ENCODE measurements around the gene CMC4.

Gene CMC4, protein sequence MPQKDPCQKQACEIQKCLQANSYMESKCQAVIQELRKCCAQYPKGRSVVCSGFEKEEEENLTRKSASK

DNA sequence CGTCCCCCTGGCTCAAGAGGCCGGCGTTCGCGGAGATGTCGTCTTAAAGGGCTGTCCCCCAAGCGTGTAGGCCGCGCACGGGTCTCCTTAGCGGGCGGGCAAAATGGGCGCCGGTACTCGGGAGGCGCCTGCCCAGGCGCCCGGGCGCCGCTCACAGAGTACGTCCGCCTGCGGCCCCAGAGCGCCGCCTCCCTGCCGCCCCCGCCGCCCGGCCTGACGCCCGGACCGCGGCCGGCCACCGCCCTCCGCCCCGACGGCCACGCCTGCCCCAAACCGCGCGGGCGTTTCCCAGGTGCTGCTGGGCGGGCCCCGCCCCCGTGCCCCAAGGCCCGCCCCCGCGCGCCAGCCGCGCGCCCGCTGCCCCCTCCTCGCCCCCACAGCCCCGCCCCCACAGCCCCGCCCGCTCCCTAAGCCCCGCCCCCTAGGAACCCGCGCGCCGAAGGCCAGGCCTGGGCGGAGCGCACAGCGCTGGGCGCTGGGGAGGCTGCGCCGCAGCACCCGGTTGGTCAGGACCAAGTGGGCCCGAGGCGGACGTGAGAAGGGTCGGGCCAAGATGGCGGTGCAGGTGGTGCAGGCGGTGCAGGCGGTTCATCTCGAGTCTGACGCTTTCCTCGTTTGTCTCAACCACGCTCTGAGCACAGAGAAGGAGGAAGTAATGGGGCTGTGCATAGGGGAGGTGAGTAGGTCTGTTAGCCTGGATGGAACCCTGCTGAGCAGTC is at the start of gene CMC4, which contains the start of the genes BRCC3 and MTCP1:
CMC4 (minus strand) TSS at position 162 of the 719 bp plus-strand sequence. CDS start 7,113 bp downstream, outside the sequence.
BRCC3 (plus strand) TSS at position 534 of the 719 bp plus-strand sequence; CDS start at position 554, 20 bp downstream.
MTCP1 (minus strand) TSS at position 162 of the 719 bp plus-strand sequence. CDS start 5,126 bp downstream, outside the sequence.
- Histone ChIP-seq H3K4me1 (ENCODE audit: control insufficient read depth, insufficient read depth, low read length) (peaks cover 16% of the 10 kb centered on the region), H3K27ac (ENCODE audit: low read length) (peak within 1 kb of the TSS; percentile 74), H3K9ac (ENCODE audit: low read length in 2 of 2) (peak within 1 kb of the TSS; percentile 80 to 86), H3K4me3 (ENCODE audit: low read length in 2 of 2) (peak within 1 kb of the TSS; percentile 82 to 84), H3K27me3 (ENCODE audit: control insufficient read depth in 1 of 2, insufficient read depth in 2 of 2, low read length in 2 of 2) (no peaks in the 10 kb centered on the region), H3K36me3 (ENCODE audit: control insufficient read depth in 2 of 2, insufficient read depth in 2 of 2, low read length in 2 of 2) (peaks cover 0 to 3% of the 10 kb centered on the region in 2 donors), H3K9me3 (ENCODE audit: control insufficient read depth in 2 of 2, low read length in 2 of 2) (no peaks in the 10 kb centered on the region)

DNA sequence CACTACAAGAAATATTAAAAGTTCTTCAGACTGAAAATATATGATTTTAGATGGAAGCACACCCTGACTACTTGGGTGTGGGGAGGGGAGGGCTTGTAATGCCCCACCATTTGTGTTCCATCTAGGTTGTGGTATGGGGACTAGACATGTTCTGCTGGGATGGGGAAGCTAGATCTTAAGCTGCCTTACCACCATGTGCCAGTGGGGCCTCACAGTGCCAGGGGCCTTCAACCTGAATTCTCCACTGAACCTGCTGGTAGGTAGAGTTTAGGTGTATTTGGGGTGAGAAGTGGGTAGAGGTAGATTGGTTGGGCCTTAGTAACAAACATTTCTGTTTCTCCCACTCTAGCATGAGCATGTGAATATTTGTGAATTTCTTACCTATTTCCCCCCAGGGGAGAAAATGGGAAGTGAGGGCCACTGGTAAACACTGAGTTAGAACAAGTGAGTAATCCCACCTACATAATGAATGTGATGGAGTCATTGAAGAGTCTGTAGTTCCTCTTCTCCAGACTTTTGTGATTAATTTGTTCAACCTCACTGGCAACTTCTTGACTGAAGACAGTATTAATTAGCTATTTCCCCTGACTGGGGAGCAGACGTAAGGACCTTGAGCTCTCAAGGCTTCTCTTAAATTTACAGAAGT is 44.4 kb upstream of the CMC4 start:
- no peaks in the 10 kb centered on the region for H3K9me3 ChIP-seq (ENCODE audit: control insufficient read depth in 2 of 2, low read length in 2 of 2)
- no peaks in the 10 kb centered on the region for H3K27me3 ChIP-seq (ENCODE audit: control insufficient read depth in 1 of 2, insufficient read depth in 2 of 2, low read length in 2 of 2)

DNA sequence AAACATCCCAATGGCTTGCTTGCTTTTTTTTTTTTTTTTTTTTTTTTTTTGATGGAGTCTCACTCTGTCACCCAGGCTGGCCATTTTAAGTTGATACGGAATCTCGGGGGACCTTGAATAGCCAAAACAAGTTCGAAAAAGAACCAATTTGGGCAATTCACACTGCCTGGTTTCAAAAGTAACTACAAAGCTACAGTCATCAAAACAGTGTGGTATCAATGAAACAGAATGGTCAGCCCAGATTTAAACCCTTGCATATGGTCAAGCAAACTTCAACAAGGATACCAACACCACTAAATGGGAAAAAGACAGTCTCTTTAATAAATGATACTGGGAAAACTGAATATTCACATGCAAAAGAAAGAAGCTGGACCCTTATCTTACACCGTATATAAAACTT is 42.2 kb upstream of the CMC4 start:
- Histone ChIP-seq H3K9ac (ENCODE audit: low read length in 2 of 2) (no peak overlapping the region), H3K36me3 (ENCODE audit: control insufficient read depth in 2 of 2, insufficient read depth in 2 of 2, low read length in 2 of 2) (peaks cover 0 to 3% of the 10 kb centered on the region in 2 donors), H3K4me3 (ENCODE audit: low read length in 2 of 2) (no peak overlapping the region), H3K4me1 (ENCODE audit: control insufficient read depth, insufficient read depth, low read length) (no peaks in the 10 kb centered on the region), H3K9me3 (ENCODE audit: control insufficient read depth in 2 of 2, low read length in 2 of 2) (no peaks in the 10 kb centered on the region), H3K27me3 (ENCODE audit: control insufficient read depth in 1 of 2, insufficient read depth in 2 of 2, low read length in 2 of 2) (no peaks in the 10 kb centered on the region), H3K27ac (ENCODE audit: low read length) (no peak overlapping the region)

More for the DNA sequence above, 44.4 kb upstream of the CMC4 start:
- Histone ChIP-seq H3K36me3 (ENCODE audit: control insufficient read depth in 2 of 2, insufficient read depth in 2 of 2, low read length in 2 of 2) (no peaks in the 10 kb centered on the region), H3K27ac (ENCODE audit: low read length) (no peak overlapping the region), H3K9ac (ENCODE audit: low read length in 2 of 2) (no peak overlapping the region), H3K4me3 (ENCODE audit: low read length in 2 of 2) (no peak overlapping the region), H3K4me1 (ENCODE audit: control insufficient read depth, insufficient read depth, low read length) (no peaks in the 10 kb centered on the region)

DNA sequence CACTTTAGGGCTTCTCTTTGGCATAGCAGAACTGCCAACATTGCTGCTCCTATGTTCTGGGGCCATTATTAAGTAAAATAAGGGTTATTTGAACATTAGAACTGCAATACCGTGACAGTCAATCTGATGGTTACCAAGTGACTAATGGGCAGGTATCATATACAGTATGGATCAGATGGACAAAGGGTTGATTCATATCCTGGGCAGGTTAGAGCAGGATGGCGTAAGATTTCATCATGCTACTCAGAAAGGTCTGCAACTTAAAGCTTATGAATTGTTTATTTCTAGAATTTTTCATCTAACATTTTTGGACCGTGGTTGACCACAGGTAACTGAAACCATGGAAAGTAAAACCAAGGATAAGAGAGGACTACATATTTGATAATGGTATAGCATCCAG is 41.2 kb upstream of the CMC4 start:
- Histone ChIP-seq H3K27ac (ENCODE audit: low read length) (no peak overlapping the region), H3K4me3 (ENCODE audit: low read length in 2 of 2) (no peak overlapping the region), H3K4me1 (ENCODE audit: control insufficient read depth, insufficient read depth, low read length) (no peaks in the 10 kb centered on the region), H3K27me3 (ENCODE audit: control insufficient read depth in 1 of 2, insufficient read depth in 2 of 2, low read length in 2 of 2) (no peaks in the 10 kb centered on the region), H3K9ac (ENCODE audit: low read length in 2 of 2) (no peak overlapping the region), H3K36me3 (ENCODE audit: control insufficient read depth in 2 of 2, insufficient read depth in 2 of 2, low read length in 2 of 2) (peaks cover 0 to 3% of the 10 kb centered on the region in 2 donors), H3K9me3 (ENCODE audit: control insufficient read depth in 2 of 2, low read length in 2 of 2) (no peaks in the 10 kb centered on the region)

DNA sequence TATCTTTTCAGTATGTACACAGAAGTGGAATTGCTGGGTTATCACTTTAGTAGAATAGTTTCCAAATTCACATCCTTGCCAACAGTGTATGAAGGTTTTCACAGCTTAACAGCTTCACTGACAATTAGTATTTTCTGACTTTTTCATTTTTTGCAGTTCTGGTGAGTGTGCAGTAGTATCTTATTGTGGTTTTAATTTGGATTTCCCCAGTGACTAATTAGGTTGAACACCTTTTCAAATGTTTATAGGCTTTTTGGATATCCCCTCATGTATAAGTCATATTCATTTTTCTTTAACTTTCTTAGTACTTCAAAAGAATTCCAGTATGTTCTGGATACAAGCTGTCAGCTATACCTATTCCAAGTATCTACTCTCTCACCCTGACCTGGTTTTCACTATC is 37.5 kb upstream of the CMC4 start:
- Histone ChIP-seq H3K27me3 (ENCODE audit: control insufficient read depth in 1 of 2, insufficient read depth in 2 of 2, low read length in 2 of 2) (no peaks in the 10 kb centered on the region), H3K9me3 (ENCODE audit: control insufficient read depth in 2 of 2, low read length in 2 of 2) (no peaks in the 10 kb centered on the region), H3K36me3 (ENCODE audit: control insufficient read depth in 2 of 2, insufficient read depth in 2 of 2, low read length in 2 of 2) (peaks cover 0 to 3% of the 10 kb centered on the region in 2 donors)

DNA sequence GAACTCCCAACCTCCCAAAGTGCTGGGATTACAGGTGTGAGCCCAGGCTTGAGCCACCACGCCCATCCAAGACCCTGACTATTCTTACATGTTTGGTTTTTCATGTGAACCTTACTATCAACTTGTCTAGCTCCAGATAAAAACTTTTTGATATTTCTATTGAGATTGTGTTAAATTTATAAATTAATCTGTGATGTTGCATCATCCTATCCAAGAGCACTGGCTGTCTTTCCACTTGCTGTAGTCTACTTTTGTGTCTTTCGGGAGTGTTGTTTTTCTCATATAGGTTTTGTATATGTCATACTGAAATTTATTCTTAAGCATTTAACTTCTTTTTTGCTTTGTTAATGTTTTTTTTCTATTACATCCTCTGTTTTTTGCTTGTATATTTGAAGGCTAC is 35.0 kb upstream of the CMC4 start:
- Histone ChIP-seq H3K9me3 (ENCODE audit: control insufficient read depth in 2 of 2, low read length in 2 of 2) (no peaks in the 10 kb centered on the region), H3K27ac (ENCODE audit: low read length) (no peak overlapping the region), H3K4me1 (ENCODE audit: control insufficient read depth, insufficient read depth, low read length) (no peaks in the 10 kb centered on the region), H3K36me3 (ENCODE audit: control insufficient read depth in 2 of 2, insufficient read depth in 2 of 2, low read length in 2 of 2) (peaks cover 0 to 3% of the 10 kb centered on the region in 2 donors), H3K4me3 (ENCODE audit: low read length in 2 of 2) (no peak overlapping the region), H3K27me3 (ENCODE audit: control insufficient read depth in 1 of 2, insufficient read depth in 2 of 2, low read length in 2 of 2) (no peaks in the 10 kb centered on the region), H3K9ac (ENCODE audit: low read length in 2 of 2) (no peak overlapping the region)

More for the DNA sequence above, 37.5 kb upstream of the CMC4 start:
- Histone ChIP-seq H3K9ac (ENCODE audit: low read length in 2 of 2) (no peak overlapping the region), H3K4me3 (ENCODE audit: low read length in 2 of 2) (no peak overlapping the region), H3K4me1 (ENCODE audit: control insufficient read depth, insufficient read depth, low read length) (no peaks in the 10 kb centered on the region), H3K27ac (ENCODE audit: low read length) (no peak overlapping the region)

DNA sequence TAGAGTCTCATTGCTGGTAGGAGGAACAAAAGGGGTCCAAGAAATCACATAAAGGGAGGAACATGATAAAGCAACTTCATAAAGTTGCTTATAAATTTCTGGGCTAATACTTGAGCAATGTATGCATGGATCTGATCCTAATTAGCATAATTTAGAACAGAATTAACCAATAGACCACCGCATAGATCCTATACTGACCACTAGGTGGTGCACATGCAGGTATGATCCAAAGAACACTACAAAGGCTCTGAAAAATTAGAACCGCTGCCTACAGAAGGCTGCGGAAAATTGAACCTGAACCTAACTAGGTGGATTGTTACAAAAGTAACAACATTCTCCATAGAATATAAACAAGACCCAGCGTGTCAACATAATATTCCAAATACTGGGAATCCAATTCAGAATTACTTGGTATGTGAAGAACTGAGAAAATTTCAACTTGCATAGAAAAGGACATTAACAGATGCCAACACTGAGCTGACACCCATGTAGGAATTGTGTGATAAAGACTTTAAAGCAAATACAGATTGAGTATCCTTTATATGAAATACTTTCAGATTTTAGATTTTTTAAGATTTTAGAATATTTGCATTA is 23.6 kb upstream of the CMC4 start:
- Histone ChIP-seq H3K27me3 (ENCODE audit: control insufficient read depth in 1 of 2, insufficient read depth in 2 of 2, low read length in 2 of 2) (no peaks in the 10 kb centered on the region), H3K4me3 (ENCODE audit: low read length in 2 of 2) (no peak overlapping the region), H3K9ac (ENCODE audit: low read length in 2 of 2) (no peak overlapping the region), H3K27ac (ENCODE audit: low read length) (no peak overlapping the region), H3K36me3 (ENCODE audit: control insufficient read depth in 2 of 2, insufficient read depth in 2 of 2, low read length in 2 of 2) (no peaks in the 10 kb centered on the region), H3K4me1 (ENCODE audit: control insufficient read depth, insufficient read depth, low read length) (no peaks in the 10 kb centered on the region), H3K9me3 (ENCODE audit: control insufficient read depth in 2 of 2, low read length in 2 of 2) (no peaks in the 10 kb centered on the region)

DNA sequence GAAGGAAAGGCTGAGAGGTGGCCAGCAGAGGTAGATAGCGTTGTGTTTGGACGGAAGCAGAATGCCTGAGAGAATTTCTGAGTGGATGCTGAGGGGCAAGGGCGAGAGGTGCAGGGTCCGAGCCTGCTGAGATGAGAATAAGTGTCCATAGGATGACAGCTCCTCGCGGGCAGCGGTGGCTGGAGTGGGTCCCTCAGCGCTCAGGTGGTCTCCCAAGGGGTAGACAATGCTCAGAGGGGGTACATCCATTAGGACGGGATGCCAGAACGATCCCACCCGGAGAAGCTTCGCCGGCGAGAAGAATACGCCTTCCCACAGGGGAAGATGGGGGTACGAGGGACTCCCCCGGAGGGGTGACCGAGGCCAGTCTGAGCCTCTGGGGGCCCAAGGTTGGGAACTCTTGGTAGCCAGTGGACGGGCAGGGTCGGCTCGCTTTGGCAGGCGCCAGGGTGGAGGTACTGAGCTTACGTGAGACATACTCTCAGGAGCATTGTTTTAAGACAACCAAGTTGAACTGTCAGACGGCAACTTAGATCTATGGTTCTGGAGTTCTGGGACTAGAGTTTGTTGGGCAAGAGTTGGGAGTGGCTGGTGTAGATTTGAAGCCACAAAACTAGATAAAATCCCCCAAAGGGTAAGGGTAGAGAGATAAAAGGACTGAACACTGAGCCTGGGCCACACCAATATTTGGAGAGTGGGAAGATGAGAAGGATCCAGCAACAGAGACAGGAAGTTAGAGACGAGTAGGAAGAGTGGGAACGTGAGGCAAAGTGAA is 16.2 kb upstream of the CMC4 start:
- Histone ChIP-seq H3K36me3 (ENCODE audit: control insufficient read depth in 2 of 2, insufficient read depth in 2 of 2, low read length in 2 of 2) (peaks cover 0 to 8% of the 10 kb centered on the region in 2 donors), H3K27ac (ENCODE audit: low read length) (no peak overlapping the region)

DNA sequence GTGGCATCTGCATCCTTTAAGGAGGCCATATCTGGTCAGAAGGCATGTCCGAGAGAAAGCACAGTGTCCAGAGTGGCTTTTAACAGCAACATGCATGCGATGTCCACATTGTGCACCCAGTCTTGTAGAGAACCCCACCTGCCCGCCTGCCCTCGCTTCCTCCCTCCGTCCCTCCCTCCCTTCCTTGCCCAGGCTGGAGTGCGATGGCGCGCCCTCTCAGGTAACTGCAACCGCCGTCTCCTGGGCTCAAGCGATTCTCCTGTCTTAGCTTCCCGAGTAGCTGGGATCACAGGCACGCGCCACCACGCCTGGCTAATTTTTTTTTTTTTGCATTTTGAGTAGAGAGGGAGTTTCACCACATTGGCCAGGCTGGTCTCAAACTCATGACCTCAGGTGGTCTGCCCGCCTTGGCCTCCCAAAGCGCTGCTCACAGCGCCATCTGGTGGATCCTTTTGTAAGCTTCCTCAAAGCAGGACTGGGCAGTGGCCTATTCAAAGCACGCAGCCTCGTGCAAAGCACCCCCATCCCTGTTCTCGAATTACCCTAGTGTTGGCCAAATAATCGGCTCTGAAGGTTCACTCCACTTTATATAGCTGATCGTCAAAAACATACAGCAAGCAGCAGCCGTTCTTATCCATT is 15.4 kb upstream of the CMC4 start:
- peaks cover 0 to 8% of the 10 kb centered on the region in 2 donors for H3K36me3 ChIP-seq (ENCODE audit: control insufficient read depth in 2 of 2, insufficient read depth in 2 of 2, low read length in 2 of 2)
- no peak overlapping the region for H3K9ac ChIP-seq (ENCODE audit: low read length in 2 of 2)
- H3K27ac ChIP-seq (ENCODE audit: low read length) = no peak overlapping the region
- H3K4me1 ChIP-seq (ENCODE audit: control insufficient read depth, insufficient read depth, low read length) = no peaks in the 10 kb centered on the region
- no peak overlapping the region for H3K4me3 ChIP-seq (ENCODE audit: low read length in 2 of 2)
- H3K9me3 ChIP-seq (ENCODE audit: control insufficient read depth in 2 of 2, low read length in 2 of 2) = no peaks in the 10 kb centered on the region
- no peaks in the 10 kb centered on the region for H3K27me3 ChIP-seq (ENCODE audit: control insufficient read depth in 1 of 2, insufficient read depth in 2 of 2, low read length in 2 of 2)

More for the DNA sequence above, 16.2 kb upstream of the CMC4 start:
- Histone ChIP-seq H3K4me3 (ENCODE audit: low read length in 2 of 2) (no peak overlapping the region), H3K27me3 (ENCODE audit: control insufficient read depth in 1 of 2, insufficient read depth in 2 of 2, low read length in 2 of 2) (no peaks in the 10 kb centered on the region), H3K9ac (ENCODE audit: low read length in 2 of 2) (no peak overlapping the region), H3K9me3 (ENCODE audit: control insufficient read depth in 2 of 2, low read length in 2 of 2) (no peaks in the 10 kb centered on the region), H3K4me1 (ENCODE audit: control insufficient read depth, insufficient read depth, low read length) (no peaks in the 10 kb centered on the region)

Measured in stomach smooth muscle (tissue), 2 donors.